Neural cell (in vitro differentiated cells): ENCODE measurements around the gene ERCC2. TPM values are rescaled to one million over a fixed set of nuclear protein-coding genes. Genes with fewer than 3 reads are reported as not detected.

Experiments used
- H2AFZ ChIP-seq: fragments of 200-600, 300-800 bp; sonication (generic), shearing (Covaris generic); 2 replicates; pipeline ENCODE4 v1.6.0; 2014; ENCODE audit warnings: low read depth, mild to moderate bottlenecking, antibody characterized with exemption, low read length, moderate library complexity
- H3F3A ChIP-seq: fragments of 200-600 bp; shearing (Covaris generic); 2 replicates; pipeline ENCODE4 v1.6.1; 2016; ENCODE audit warnings: mild to moderate bottlenecking, moderate library complexity, mixed read lengths, antibody characterized with exemption, low read length; ENCODE audit not compliant: insufficient read depth, poor library complexity, severe bottlenecking
- H3K27ac ChIP-seq: fragments of 200-600, 300-800 bp; sonication (generic), shearing (Covaris generic); 2 replicates; pipeline ENCODE4 v1.5.1; 2014; ENCODE audit warnings: mild to moderate bottlenecking, low read length, moderate library complexity
- H3K27me3 ChIP-seq: fragments of 300-800, 200-600 bp; sonication (generic), shearing (Covaris generic); 2 replicates; pipeline ENCODE4 v1.6.0; 2014; ENCODE audit warnings: mild to moderate bottlenecking, low read depth, low read length, moderate library complexity; ENCODE audit not compliant: insufficient read depth
- H3K36me3 ChIP-seq: fragments of 300-800, 200-600 bp; sonication (generic), shearing (Covaris generic); 2 replicates; pipeline ENCODE4 v1.5.1; 2014; ENCODE audit warnings: mild to moderate bottlenecking, antibody characterized with exemption, low read length, moderate library complexity; ENCODE audit not compliant: insufficient read depth
- H3K4me2 ChIP-seq: fragments of 300-800, 200-600 bp; sonication (generic), shearing (Covaris generic); 2 replicates; pipeline ENCODE4 v1.6.0; 2014; ENCODE audit warnings: mild to moderate bottlenecking, low read length
- H3K4me3 ChIP-seq: fragments of 300-800, 200-600 bp; sonication (generic), shearing (Covaris generic); 2 replicates; pipeline ENCODE4 v1.5.1; 2014; ENCODE audit warnings: mild to moderate bottlenecking, low read length, moderate library complexity
- H3K79me2 ChIP-seq: fragments of 200-600 bp; shearing (Covaris generic); replicated peaks from 2 replicates; pipeline ENCODE4 v1.6.0; 2014; ENCODE audit warnings: mild to moderate bottlenecking, low read length, moderate library complexity; ENCODE audit not compliant: insufficient read depth
- H3K9ac ChIP-seq: fragments of 300-800, 200-600 bp; sonication (generic), shearing (Covaris generic); 2 replicates; pipeline ENCODE4 v1.6.1; 2016; ENCODE audit warnings: mild to moderate bottlenecking, low read length, mixed read lengths
- H3K9me2 ChIP-seq: fragments of 200-600 bp; shearing (Covaris generic); 2 replicates; pipeline ENCODE4 v1.6.1; 2016; ENCODE audit warnings: mild to moderate bottlenecking, low read length, mixed read lengths; ENCODE audit not compliant: insufficient read depth
- H3K9me3 ChIP-seq: fragments of 200-600, 300-800 bp; sonication (generic), shearing (Covaris generic); 2 replicates; pipeline ENCODE4 v1.6.1; 2016; ENCODE audit warnings: mild to moderate bottlenecking, mixed run types, low read length, moderate library complexity, mixed read lengths
- H4K20me1 ChIP-seq: fragments of 200-600 bp; shearing (Covaris generic); 2 replicates; pipeline ENCODE4 v1.6.1; 2016; ENCODE audit warnings: mild to moderate bottlenecking, mixed run types; ENCODE audit not compliant: insufficient read depth
- EP300 ChIP-seq: fragments of 450-650 bp; conservative IDR thresholded peaks from 2 replicates; pipeline ENCODE4 v1.6.1; 2014; ENCODE audit warnings: antibody characterized with exemption, mild to moderate bottlenecking, moderate library complexity; ENCODE audit not compliant: poor library complexity, severe bottlenecking
- EZH2 ChIP-seq: fragments of 200-600, 300-800 bp; shearing (Covaris generic), sonication (generic); IDR thresholded peaks from 2 replicates; pipeline ENCODE4 v1.6.1; 2014; ENCODE audit warnings: antibody characterized with exemption, low read length, borderline replicate concordance, mild to moderate bottlenecking; ENCODE audit not compliant: insufficient read depth, poor library complexity, severe bottlenecking
- MXI1 ChIP-seq: fragments of 450-650 bp; conservative IDR thresholded peaks from 2 replicates; pipeline ENCODE4 v1.6.1; 2014; ENCODE audit warnings: antibody characterized with exemption, mild to moderate bottlenecking; ENCODE audit not compliant: poor library complexity, severe bottlenecking
- POLR2AphosphoS5 ChIP-seq: IDR thresholded peaks from 2 replicates; pipeline ENCODE4 v1.6.1; 2012
- RAD21 ChIP-seq: fragments of 450-650 bp; conservative IDR thresholded peaks from 2 replicates; pipeline ENCODE4 v1.6.1; 2014; ENCODE audit warnings: antibody characterized with exemption, mild to moderate bottlenecking, moderate library complexity
- SMC3 ChIP-seq: fragments of 450-650 bp; conservative IDR thresholded peaks from 2 replicates; pipeline ENCODE4 v1.6.1; 2014; ENCODE audit warnings: antibody characterized with exemption, mild to moderate bottlenecking, moderate library complexity; ENCODE audit not compliant: poor library complexity
- TAF1 ChIP-seq: IDR thresholded peaks from 2 replicates; pipeline ENCODE4 v1.6.1; 2012; ENCODE audit warnings: low read depth
- polyA plus RNA-seq: library from polyadenylated mRNA; depleted of rRNA; stranded (reverse); fragments of >200 nt; gene quantifications from 2 replicates; pipeline ENCODE4 v1.2.3, GENCODE V29; 2014
- TF ChIP-seq, protein P1 (sequence below): fragments of 450-650 bp; IDR thresholded peaks from 2 replicates; pipeline ENCODE4 v1.5.1; 2014; ENCODE audit warnings: antibody characterized with exemption, mild to moderate bottlenecking, moderate library complexity; ENCODE audit not compliant: poor library complexity, severe bottlenecking
- TF ChIP-seq, protein P2 (sequence below): IDR thresholded peaks from 2 replicates; pipeline ENCODE4 v1.6.1; 2012; ENCODE audit warnings: borderline replicate concordance

The ERCC2 gene
- polyA plus RNA-seq, 1 donor from 2014 or later: 28.8 TPM

GRCh38 chr19:45355910-45356309 is 14.5 kb downstream of the ERCC2 start:
- H3K9ac ChIP-seq: no peak overlapping the region
- no peak overlapping the region for H3K27ac ChIP-seq
- no peak overlapping the region for H3K4me3 ChIP-seq
- H3K36me3 ChIP-seq: no peaks in the 10 kb centered on the region
- H3K9me3 ChIP-seq: no peaks in the 10 kb centered on the region
- H4K20me1 ChIP-seq: no peaks in the 10 kb centered on the region
- TF ChIP-seq, protein P1, sequence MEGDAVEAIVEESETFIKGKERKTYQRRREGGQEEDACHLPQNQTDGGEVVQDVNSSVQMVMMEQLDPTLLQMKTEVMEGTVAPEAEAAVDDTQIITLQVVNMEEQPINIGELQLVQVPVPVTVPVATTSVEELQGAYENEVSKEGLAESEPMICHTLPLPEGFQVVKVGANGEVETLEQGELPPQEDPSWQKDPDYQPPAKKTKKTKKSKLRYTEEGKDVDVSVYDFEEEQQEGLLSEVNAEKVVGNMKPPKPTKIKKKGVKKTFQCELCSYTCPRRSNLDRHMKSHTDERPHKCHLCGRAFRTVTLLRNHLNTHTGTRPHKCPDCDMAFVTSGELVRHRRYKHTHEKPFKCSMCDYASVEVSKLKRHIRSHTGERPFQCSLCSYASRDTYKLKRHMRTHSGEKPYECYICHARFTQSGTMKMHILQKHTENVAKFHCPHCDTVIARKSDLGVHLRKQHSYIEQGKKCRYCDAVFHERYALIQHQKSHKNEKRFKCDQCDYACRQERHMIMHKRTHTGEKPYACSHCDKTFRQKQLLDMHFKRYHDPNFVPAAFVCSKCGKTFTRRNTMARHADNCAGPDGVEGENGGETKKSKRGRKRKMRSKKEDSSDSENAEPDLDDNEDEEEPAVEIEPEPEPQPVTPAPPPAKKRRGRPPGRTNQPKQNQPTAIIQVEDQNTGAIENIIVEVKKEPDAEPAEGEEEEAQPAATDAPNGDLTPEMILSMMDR: no peak
- TF ChIP-seq, protein P2, sequence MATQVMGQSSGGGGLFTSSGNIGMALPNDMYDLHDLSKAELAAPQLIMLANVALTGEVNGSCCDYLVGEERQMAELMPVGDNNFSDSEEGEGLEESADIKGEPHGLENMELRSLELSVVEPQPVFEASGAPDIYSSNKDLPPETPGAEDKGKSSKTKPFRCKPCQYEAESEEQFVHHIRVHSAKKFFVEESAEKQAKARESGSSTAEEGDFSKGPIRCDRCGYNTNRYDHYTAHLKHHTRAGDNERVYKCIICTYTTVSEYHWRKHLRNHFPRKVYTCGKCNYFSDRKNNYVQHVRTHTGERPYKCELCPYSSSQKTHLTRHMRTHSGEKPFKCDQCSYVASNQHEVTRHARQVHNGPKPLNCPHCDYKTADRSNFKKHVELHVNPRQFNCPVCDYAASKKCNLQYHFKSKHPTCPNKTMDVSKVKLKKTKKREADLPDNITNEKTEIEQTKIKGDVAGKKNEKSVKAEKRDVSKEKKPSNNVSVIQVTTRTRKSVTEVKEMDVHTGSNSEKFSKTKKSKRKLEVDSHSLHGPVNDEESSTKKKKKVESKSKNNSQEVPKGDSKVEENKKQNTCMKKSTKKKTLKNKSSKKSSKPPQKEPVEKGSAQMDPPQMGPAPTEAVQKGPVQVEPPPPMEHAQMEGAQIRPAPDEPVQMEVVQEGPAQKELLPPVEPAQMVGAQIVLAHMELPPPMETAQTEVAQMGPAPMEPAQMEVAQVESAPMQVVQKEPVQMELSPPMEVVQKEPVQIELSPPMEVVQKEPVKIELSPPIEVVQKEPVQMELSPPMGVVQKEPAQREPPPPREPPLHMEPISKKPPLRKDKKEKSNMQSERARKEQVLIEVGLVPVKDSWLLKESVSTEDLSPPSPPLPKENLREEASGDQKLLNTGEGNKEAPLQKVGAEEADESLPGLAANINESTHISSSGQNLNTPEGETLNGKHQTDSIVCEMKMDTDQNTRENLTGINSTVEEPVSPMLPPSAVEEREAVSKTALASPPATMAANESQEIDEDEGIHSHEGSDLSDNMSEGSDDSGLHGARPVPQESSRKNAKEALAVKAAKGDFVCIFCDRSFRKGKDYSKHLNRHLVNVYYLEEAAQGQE: no peak
- no peaks in the 10 kb centered on the region for H3K9me2 ChIP-seq
- no peaks in the 10 kb centered on the region for H3K79me2 ChIP-seq
- no peaks in the 10 kb centered on the region for H3K27me3 ChIP-seq
- no peak overlapping the region for H3K4me2 ChIP-seq
- H3F3A ChIP-seq: no peaks in the 10 kb centered on the region
- no peak overlapping the region for H2AFZ ChIP-seq

- Histone ChIP-seq H3K9me2 (no peaks in the 10 kb centered on the region), H3F3A (no peaks in the 10 kb centered on the region), H3K4me2 (no peak overlapping the region), H3K27ac (no peak overlapping the region), H4K20me1 (no peaks in the 10 kb centered on the region), H2AFZ (no peak overlapping the region), H3K79me2 (no peaks in the 10 kb centered on the region), H3K9ac (no peak overlapping the region), H3K4me3 (no peak overlapping the region), H3K27me3 (no peaks in the 10 kb centered on the region), H3K9me3 (no peaks in the 10 kb centered on the region), H3K36me3 (no peaks in the 10 kb centered on the region)
- TF ChIP-seq MXI1: no peak
- no peak for TF ChIP-seq POLR2AphosphoS5
- TF ChIP-seq RAD21: no peak
- TF ChIP-seq, protein P2: no peak
- no peak for TF ChIP-seq SMC3
- TF ChIP-seq TAF1: no peak
- TF ChIP-seq, protein P1: no peak
- no peak for TF ChIP-seq EP300
- no peak for TF ChIP-seq EZH2
Measured at GRCh38 chr19:45355402-45355801, 15.0 kb downstream of the ERCC2 start.
